ENCODE results near the gene CPTP. TPM values are rescaled to one million over a fixed set of nuclear protein-coding genes. Genes with fewer than 3 reads are reported as not detected.

The CPTP gene
- total RNA-seq, 1 experiment from 2014 or later: 14.0 TPM

- TF ChIP-seq CTCF (conservative IDR thresholded peaks at IDR 0.05): no peak
- Histone ChIP-seq H2AFZ (ENCODE audit: low read length) (no peak overlapping the region), H3K4ac (ENCODE audit: low read depth, low read length) (no peak overlapping the region), H2BK15ac (ENCODE audit: low read depth, low read length) (no peak overlapping the region), H3K14ac (ENCODE audit: insufficient read depth, low read length) (no peak overlapping the region), H2BK5ac (ENCODE audit: insufficient read length, low read length) (no peak overlapping the region), H4K5ac (ENCODE audit: insufficient read length, low read depth, low read length) (no peak overlapping the region), H3K79me1 (ENCODE audit: insufficient read depth, low read depth, low read length, poor library complexity, severe bottlenecking) (peaks cover 8% of the 10 kb centered on the region), H4K8ac (replicated peaks; ENCODE audit: insufficient read length, low read depth, low read length) (no peak overlapping the region), H3K4me2 (ENCODE audit: insufficient read depth, insufficient read length, low read length) (no peak overlapping the region), H3K4me1 (ENCODE audit: insufficient read depth, low read length) (no peaks in the 10 kb centered on the region; the same call in 1 of the 2 replicates), H4K20me1 (ENCODE audit: control insufficient read depth, insufficient read depth, insufficient read length) (peaks cover 5% of the 10 kb centered on the region), H3K23me2 (ENCODE audit: insufficient read length, low read depth, low read length, poor library complexity, severe bottlenecking) (peaks cover 8% of the 10 kb centered on the region), H3K23ac (ENCODE audit: insufficient read length, low read depth, low read length) (no peak overlapping the region), H3K9me3 (ENCODE audit: control insufficient read depth, low read depth, low read length) (no peaks in the 10 kb centered on the region), H2BK120ac (ENCODE audit: low read depth, low read length, poor library complexity, severe bottlenecking) (no peak overlapping the region), H3K18ac (ENCODE audit: insufficient read length, low read depth, low read length) (no peak overlapping the region), H3K9ac (ENCODE audit: extremely low read depth, insufficient read length, low read length) (no peak overlapping the region), H3K79me2 (ENCODE audit: insufficient read depth, low read length) (peaks cover 17% of the 10 kb centered on the region; the same call in 1 of the 2 replicates), H3K27ac (ENCODE audit: insufficient read length, low read depth, low read length) (no peak overlapping the region), H3T11ph (ENCODE audit: low read length) (no peak overlapping the region), H2AK5ac (ENCODE audit: insufficient read length, low read length) (no peak overlapping the region), H2BK12ac (ENCODE audit: insufficient read length, low read depth, low read length) (no peak overlapping the region), H3K27me3 (ENCODE audit: insufficient read depth, low read length) (no peaks in the 10 kb centered on the region), H4K91ac (ENCODE audit: insufficient read length, low read depth, low read length) (no peak overlapping the region), H3K56ac (ENCODE audit: insufficient read length, low read depth, low read length) (no peak overlapping the region), H2BK20ac (ENCODE audit: low read depth, low read length, poor library complexity, severe bottlenecking) (no peak overlapping the region)
- Mint-ChIP-seq H3K27me3 (ENCODE audit: low read depth) (no peaks in the 10 kb centered on the region), H3K27ac (no peak overlapping the region), H3K4me3 (no peak overlapping the region; a peak in 1 of 5 replicates), H3K4me1 (peaks cover 6 to 20% of the 10 kb centered on the region in 2 experiments), H3K36me3 (ENCODE audit: insufficient read depth in 1 of 3, low read depth in 3 of 3) (peaks cover 13 to 47% (median 40%) of the 10 kb centered on the region in 3 experiments; a peak in 6 of 7 replicates), H3K9me3 (no peaks in the 10 kb centered on the region)
- no peak for DNase-seq
- WGBS (ENCODE audit: extremely low coverage, insufficient read length, low lambda C conversion rate): no CpG with 5 or more reads among the region's 23 CpGs
Observed at GRCh38 chr1:1320666-1321448, 3.7 kb upstream of the CPTP start.
